ENCODE data around the gene HCRTR1.

HCRTR1 gene

GRCh38 chr1:31647106-31647505 lies 29.6 kb downstream of the HCRTR1 start:
- in situ Hi-C loops (cut with MboI; ENCODE audit: low sequenced_read_pairs): no loop called here

GRCh38 chr1:31648190-31648589 lies 30.7 kb downstream of the HCRTR1 start:
- in situ Hi-C loops (cut with MboI; ENCODE audit: low sequenced_read_pairs): no loop called here

GRCh38 chr1:31648641-31649357 lies 31.3 kb downstream of the HCRTR1 start:
- in situ Hi-C loops (cut with MboI; ENCODE audit: low sequenced_read_pairs): no loop called here

- in situ Hi-C loops (cut with MboI; ENCODE audit: low sequenced_read_pairs): no loop called here
Observed at GRCh38 chr1:31650161-31651088, 32.9 kb downstream of the HCRTR1 start.

- in situ Hi-C loops (cut with MboI; ENCODE audit: low sequenced_read_pairs): no loop called here
Observed at GRCh38 chr1:31651089-31651420, 33.6 kb downstream of the HCRTR1 start.

GRCh38 chr1:31651766-31652165 lies 34.3 kb downstream of the HCRTR1 start:
- in situ Hi-C loops (cut with MboI; ENCODE audit: low sequenced_read_pairs): no loop called here

GRCh38 chr1:31652891-31653499 lies 35.5 kb downstream of the HCRTR1 start:
- in situ Hi-C loops (cut with MboI; ENCODE audit: low sequenced_read_pairs): no loop called here

- in situ Hi-C loops (cut with MboI; ENCODE audit: low sequenced_read_pairs): no loop called here
Observed at GRCh38 chr1:31653717-31654473, 36.4 kb downstream of the HCRTR1 start.

- in situ Hi-C loops (cut with MboI; ENCODE audit: low sequenced_read_pairs): no loop called here
Observed at GRCh38 chr1:31654474-31654776, 36.9 kb downstream of the HCRTR1 start.

- in situ Hi-C loops (cut with MboI; ENCODE audit: low sequenced_read_pairs): no loop called here
Observed at GRCh38 chr1:31655104-31655503, 37.6 kb downstream of the HCRTR1 start.

- in situ Hi-C loops (cut with MboI; ENCODE audit: low sequenced_read_pairs): no loop called here
Observed at GRCh38 chr1:31655756-31656155, 38.3 kb downstream of the HCRTR1 start.

- in situ Hi-C loops (cut with MboI; ENCODE audit: low sequenced_read_pairs): no loop called here
Observed at GRCh38 chr1:31657020-31657804, 39.7 kb downstream of the HCRTR1 start.

- in situ Hi-C loops (cut with MboI; ENCODE audit: low sequenced_read_pairs): no loop called here
Observed at GRCh38 chr1:31657972-31658510, 40.6 kb downstream of the HCRTR1 start.

- in situ Hi-C loops (cut with MboI; ENCODE audit: low sequenced_read_pairs): no loop called here
Observed at GRCh38 chr1:31658721-31659120, 41.2 kb downstream of the HCRTR1 start.

- in situ Hi-C loops (cut with MboI; ENCODE audit: low sequenced_read_pairs): no loop called here
Observed at GRCh38 chr1:31659889-31660288, 42.4 kb downstream of the HCRTR1 start.

- in situ Hi-C loops (cut with MboI; ENCODE audit: low sequenced_read_pairs): no loop called here
Observed at GRCh38 chr1:31660871-31661455, 43.5 kb downstream of the HCRTR1 start.

GRCh38 chr1:31661856-31662255 lies 44.4 kb downstream of the HCRTR1 start:
- in situ Hi-C loops (cut with MboI; ENCODE audit: low sequenced_read_pairs): no loop called here

- in situ Hi-C loops (cut with MboI; ENCODE audit: low sequenced_read_pairs): no loop called here
Observed at GRCh38 chr1:31662463-31662862, 45.0 kb downstream of the HCRTR1 start.

GRCh38 chr1:31663622-31664452 lies 46.3 kb downstream of the HCRTR1 start:
- in situ Hi-C loops (cut with MboI; ENCODE audit: low sequenced_read_pairs): no loop called here
